ENCODE measurements around the gene TWSG1.

- no peak for TF ChIP-seq POLR2A (IDR thresholded peaks at IDR 0.05; ENCODE audit: low read depth, low read length)
- no peak for TF ChIP-seq TAF1 (IDR thresholded peaks at IDR 0.05; ENCODE audit: borderline replicate concordance, low read depth, low read length)
- no peak for TF ChIP-seq POLR2AphosphoS5 (IDR thresholded peaks at IDR 0.05; ENCODE audit: low read depth, low read length)
These were observed 86.7 kb downstream of the TWSG1 start for GRCh38 chr18:9421096-9421900.
